ENCODE data around the gene MISP3. TPM values are rescaled to one million over a fixed set of nuclear protein-coding genes. Genes with fewer than 3 reads are reported as not detected.

MISP3 gene
- total RNA-seq, 4 donors from 2014 or later: 1.6 to 3.0 (median 2.8) TPM; not detected in 1

GRCh38 chr19:14105680-14106079 is 33.1 kb downstream of the MISP3 start:
- DNase-seq (ENCODE audit: low spot score) (no peak), ATAC-seq (ENCODE audit: low FRiP score) (no peak)
- no peak for TF ChIP-seq CTCF (IDR thresholded peaks at IDR 0.05)

- no peak for TF ChIP-seq CTCF (IDR thresholded peaks at IDR 0.05)
- DNase-seq (ENCODE audit: low spot score): no peak
- ATAC-seq (ENCODE audit: low FRiP score): no peak
Measured at GRCh38 chr19:14106840-14107239, 34.3 kb downstream of the MISP3 start.

- no peak for ATAC-seq (ENCODE audit: low FRiP score)
- DNase-seq (ENCODE audit: low spot score): no peak
- no peak for TF ChIP-seq CTCF (IDR thresholded peaks at IDR 0.05)
Measured at GRCh38 chr19:14107581-14108461, 35.2 kb downstream of the MISP3 start.

- DNase-seq (ENCODE audit: low spot score) (no peak), ATAC-seq (ENCODE audit: low FRiP score) (no peak)
- no peak for TF ChIP-seq CTCF (IDR thresholded peaks at IDR 0.05)
Measured at GRCh38 chr19:14110650-14111049, 38.1 kb downstream of the MISP3 start.

- ATAC-seq (ENCODE audit: low FRiP score): no peak
- no peak for TF ChIP-seq CTCF (IDR thresholded peaks at IDR 0.05)
- no peak for DNase-seq (ENCODE audit: low spot score)
Measured at GRCh38 chr19:14111486-14111885, 38.9 kb downstream of the MISP3 start.

- DNase-seq (ENCODE audit: low spot score) (no peak), ATAC-seq (ENCODE audit: low FRiP score) (no peak)
- TF ChIP-seq CTCF (IDR thresholded peaks at IDR 0.05): no peak
Measured at GRCh38 chr19:14112051-14112808, 39.6 kb downstream of the MISP3 start.
